Right lobe of liver (tissue), 4 donors: ENCODE results near the gene SUSD1.

ENCODE experiments used
- POLR2A ChIP-seq: fragments of 450-650 bp; IDR thresholded peaks from one replicate; pipeline ENCODE4 v1.6.1; 2017; ENCODE audit warnings: antibody characterized with exemption, mild to moderate bottlenecking
- TF ChIP-seq, protein P1 (sequence below), 4 donors: fragments of 200-600 bp in 3 of 4; fragments of 450-650 bp in 1 of 4; IDR thresholded peaks; one replicate each; pipeline versions ENCODE4 v1.5.1 to v1.8.0; 2016 to 2022; ENCODE audit warnings: antibody characterized with exemption in 4 of 4, mild to moderate bottlenecking in 2 of 4
- donor health status: DM: no; HTN: no; CAD: no.
- donor health status: DM: no; HTN: no; CAD: no.
- donor health status: DM: no; HTN: yes; CAD: no.

DNA sequence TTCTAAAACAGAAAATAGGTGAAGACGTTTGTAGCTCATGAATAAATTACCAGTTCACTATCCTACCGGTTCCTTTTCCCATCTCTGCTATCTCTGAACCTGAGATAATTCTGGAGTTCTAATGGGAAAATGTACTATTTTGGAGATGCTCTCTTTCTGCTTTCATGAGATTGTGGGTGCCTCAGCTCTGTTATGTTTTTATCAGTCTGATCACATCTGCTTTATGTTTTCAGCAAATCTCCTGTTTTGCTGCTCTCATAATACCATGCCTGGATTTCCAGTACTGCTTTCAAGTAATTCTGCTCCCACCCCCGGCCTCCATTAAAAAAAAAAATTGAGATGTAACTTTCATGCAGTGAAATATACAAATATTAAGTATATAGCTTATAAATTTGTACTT is 9.1 kb upstream of the SUSD1 start:
- TF ChIP-seq, protein P1, sequence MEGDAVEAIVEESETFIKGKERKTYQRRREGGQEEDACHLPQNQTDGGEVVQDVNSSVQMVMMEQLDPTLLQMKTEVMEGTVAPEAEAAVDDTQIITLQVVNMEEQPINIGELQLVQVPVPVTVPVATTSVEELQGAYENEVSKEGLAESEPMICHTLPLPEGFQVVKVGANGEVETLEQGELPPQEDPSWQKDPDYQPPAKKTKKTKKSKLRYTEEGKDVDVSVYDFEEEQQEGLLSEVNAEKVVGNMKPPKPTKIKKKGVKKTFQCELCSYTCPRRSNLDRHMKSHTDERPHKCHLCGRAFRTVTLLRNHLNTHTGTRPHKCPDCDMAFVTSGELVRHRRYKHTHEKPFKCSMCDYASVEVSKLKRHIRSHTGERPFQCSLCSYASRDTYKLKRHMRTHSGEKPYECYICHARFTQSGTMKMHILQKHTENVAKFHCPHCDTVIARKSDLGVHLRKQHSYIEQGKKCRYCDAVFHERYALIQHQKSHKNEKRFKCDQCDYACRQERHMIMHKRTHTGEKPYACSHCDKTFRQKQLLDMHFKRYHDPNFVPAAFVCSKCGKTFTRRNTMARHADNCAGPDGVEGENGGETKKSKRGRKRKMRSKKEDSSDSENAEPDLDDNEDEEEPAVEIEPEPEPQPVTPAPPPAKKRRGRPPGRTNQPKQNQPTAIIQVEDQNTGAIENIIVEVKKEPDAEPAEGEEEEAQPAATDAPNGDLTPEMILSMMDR (IDR thresholded peaks at IDR 0.05): no peak
- TF ChIP-seq POLR2A: no peak
